Colonic mucosa (tissue), 4 donors: ENCODE data around the gene DIRAS1. TPM values are rescaled to one million over a fixed set of nuclear protein-coding genes. Genes with fewer than 3 reads are reported as not detected.

Experiments
- DNase-seq: peaks from one replicate; pipeline ENCODE4 v3.0.0-alpha.2; 2020
- H3K27ac ChIP-seq: fragments of 200-600 bp; one replicate; pipeline ENCODE4 v1.8.0; 2021
- H3K27me3 ChIP-seq: fragments of 200-600 bp; one replicate; pipeline ENCODE4 v1.8.0; 2021
- H3K36me3 ChIP-seq: fragments of 200-600 bp; one replicate; pipeline ENCODE4 v1.8.0; 2021
- H3K4me1 ChIP-seq: fragments of 200-600 bp; one replicate; pipeline ENCODE4 v1.8.0; 2021; ENCODE audit warnings: mild to moderate bottlenecking
- H3K4me3 ChIP-seq: fragments of 200-600 bp; one replicate; pipeline ENCODE4 v1.8.0; 2021
- H3K9ac ChIP-seq, 2 donors: one replicate each; pipeline ENCODE4 v1.7.0; 2013; ENCODE audit warnings: control low read depth in 2 of 2, low read depth in 2 of 2, low read length in 2 of 2
- H3K9me3 ChIP-seq: fragments of 200-600 bp; one replicate; pipeline ENCODE4 v1.8.0; 2021
- CTCF ChIP-seq: fragments of 200-600 bp; IDR thresholded peaks from one replicate; pipeline ENCODE4 v1.8.0; 2022; ENCODE audit warnings: antibody characterized with exemption, mild to moderate bottlenecking
- intact Hi-C: fragments of 100-400 bp; cut with DNase I; formaldehyde crosslinking; loops from one replicate; pipeline ENCODE4 v1.14.1; 2022
- total RNA-seq, 2 donors: library from RNA; stranded (reverse); fragmentation: NEBNext Ultra II Directional in 1 of 2; extraction: Animal tissue kit (Norgen Biotek cat#: 25700) in 1 of 2; gene quantifications; one replicate each; pipeline ENCODE4 v1.2.1, GENCODE V29; 2021
- donor health status: healthy.
- donor health status: DM: no; HTN: no; CAD: no.
- donor health status: DM: no; HTN: no; CAD: no.

DIRAS1 gene
- total RNA-seq, 2 donors from 2014 or later, result 0.49 to 1.7 TPM

GRCh38 chr19:2767688-2768087 lies 46.5 kb upstream of the DIRAS1 start:
- H3K4me1 ChIP-seq, result no peaks in the 10 kb centered on the region
- H3K4me3 ChIP-seq, result no peak overlapping the region
- H3K9ac ChIP-seq, result no peak overlapping the region
- H3K27ac ChIP-seq, result no peak overlapping the region
- no peaks in the 10 kb centered on the region for H3K27me3 ChIP-seq
- H3K9me3 ChIP-seq, result no peaks in the 10 kb centered on the region
- TF ChIP-seq CTCF, result no peak
- DNase-seq, result no peak
- intact Hi-C loops, result no loop called here
- H3K36me3 ChIP-seq, result no peaks in the 10 kb centered on the region

- H3K36me3 ChIP-seq, result no peaks in the 10 kb centered on the region
- H3K4me1 ChIP-seq, result no peaks in the 10 kb centered on the region
- no peaks in the 10 kb centered on the region for H3K9me3 ChIP-seq
- no peak for TF ChIP-seq CTCF
- H3K4me3 ChIP-seq, result no peak overlapping the region
- no peak overlapping the region for H3K9ac ChIP-seq
- intact Hi-C loops, result no loop called here
- H3K27ac ChIP-seq, result no peak overlapping the region
- no peak for DNase-seq
- H3K27me3 ChIP-seq, result no peaks in the 10 kb centered on the region
Measured at GRCh38 chr19:2766594-2767372, 45.6 kb upstream of the DIRAS1 start.

- Histone ChIP-seq H3K36me3 (no peaks in the 10 kb centered on the region), H3K4me1 (no peaks in the 10 kb centered on the region), H3K9ac (no peak overlapping the region), H3K27me3 (no peaks in the 10 kb centered on the region), H3K27ac (no peak overlapping the region), H3K9me3 (no peaks in the 10 kb centered on the region), H3K4me3 (no peak overlapping the region)
- DNase-seq, result no peak
- TF ChIP-seq CTCF, result no peak
- intact Hi-C loops, result no loop called here
Measured at GRCh38 chr19:2765376-2765775, 44.2 kb upstream of the DIRAS1 start.

- DNase-seq, result no peak
- H3K9ac ChIP-seq, result no peak overlapping the region
- no peaks in the 10 kb centered on the region for H3K36me3 ChIP-seq
- intact Hi-C loops, result no loop called here
- no peaks in the 10 kb centered on the region for H3K9me3 ChIP-seq
- no peak overlapping the region for H3K4me3 ChIP-seq
- no peak for TF ChIP-seq CTCF
- H3K27ac ChIP-seq, result no peak overlapping the region
- no peaks in the 10 kb centered on the region for H3K4me1 ChIP-seq
- H3K27me3 ChIP-seq, result no peaks in the 10 kb centered on the region
Measured at GRCh38 chr19:2764945-2765344, 43.8 kb upstream of the DIRAS1 start.

GRCh38 chr19:2763687-2764086 lies 42.5 kb upstream of the DIRAS1 start:
- Histone ChIP-seq H3K27ac (no peak overlapping the region), H3K36me3 (no peaks in the 10 kb centered on the region), H3K9ac (no peak overlapping the region), H3K4me3 (no peak overlapping the region), H3K4me1 (no peaks in the 10 kb centered on the region), H3K27me3 (no peaks in the 10 kb centered on the region), H3K9me3 (no peaks in the 10 kb centered on the region)
- TF ChIP-seq CTCF, result no peak
- no peak for DNase-seq
- intact Hi-C loops, result no loop called here
